Thymus (tissue), 11 donors: ENCODE measurements around the gene SORL1. TPM values are rescaled to one million over a fixed set of nuclear protein-coding genes. Genes with fewer than 3 reads are reported as not detected.

Experiments used
- DNase-seq, 9 donors: peaks; one replicate each; pipeline ENCODE4 v3.0.0-alpha.2; 2013; ENCODE audit warnings: low spot score in 9 of 9, low read depth in 6 of 9, missing footprints in 1 of 9
- H3K27ac ChIP-seq, 2 donors: one replicate each; pipeline ENCODE4 v1.5.1; 2013; ENCODE audit warnings: control low read depth in 1 of 2, low read depth in 1 of 2, low read length in 1 of 2, mild to moderate bottlenecking in 1 of 2, moderate library complexity in 1 of 2
- H3K27me3 ChIP-seq, 2 donors: one replicate each; pipeline ENCODE4 v1.5.1; 2013; ENCODE audit warnings: low read length in 1 of 2; ENCODE audit not compliant: control insufficient read depth in 2 of 2, insufficient read depth in 1 of 2
- H3K36me3 ChIP-seq, 2 donors: one replicate each; pipeline ENCODE4 v1.5.1; 2013; ENCODE audit warnings: low read length in 1 of 2, mild to moderate bottlenecking in 1 of 2, moderate library complexity in 1 of 2; ENCODE audit not compliant: control insufficient read depth in 2 of 2, insufficient read depth in 2 of 2
- H3K4me1 ChIP-seq, 2 donors: one replicate each; pipeline ENCODE4 v1.5.1; 2013; ENCODE audit warnings: low read length in 2 of 2; ENCODE audit not compliant: control insufficient read depth in 2 of 2, insufficient read depth in 2 of 2
- H3K4me3 ChIP-seq, 2 donors: one replicate each; pipeline ENCODE4 v1.5.1; 2013; ENCODE audit warnings: low read length in 2 of 2, control low read depth in 1 of 2, mild to moderate bottlenecking in 1 of 2
- H3K9me3 ChIP-seq, 2 donors: one replicate each; pipeline ENCODE4 v1.5.1; 2013; ENCODE audit warnings: low read length in 1 of 2, mild to moderate bottlenecking in 1 of 2; ENCODE audit not compliant: control insufficient read depth in 2 of 2, insufficient read depth in 1 of 2
- WGBS: extraction: QIAGEN DNeasy Blood & Tissue Kit; methylation state at CpG from one replicate; pipeline ENCODE4 v1.1.7; 2013; 5-methylcytosine and 5-hydroxymethylcytosine counted together
- polyA plus RNA-seq: library from polyadenylated mRNA; stranded (reverse); fragments of 200-250 nt; gene quantifications from one replicate; pipeline ENCODE4 v1.2.3, GENCODE V29; 2013
- total RNA-seq: library from RNA; stranded (reverse); fragments of 120-200 nt; gene quantifications from one replicate; pipeline ENCODE4 v1.2.4, GENCODE V29; 2013
- donor health status: healthy.

SORL1 gene
- total and polyA plus RNA-seq, 2 donors, result 7.4 to 23.8 TPM

DNA sequence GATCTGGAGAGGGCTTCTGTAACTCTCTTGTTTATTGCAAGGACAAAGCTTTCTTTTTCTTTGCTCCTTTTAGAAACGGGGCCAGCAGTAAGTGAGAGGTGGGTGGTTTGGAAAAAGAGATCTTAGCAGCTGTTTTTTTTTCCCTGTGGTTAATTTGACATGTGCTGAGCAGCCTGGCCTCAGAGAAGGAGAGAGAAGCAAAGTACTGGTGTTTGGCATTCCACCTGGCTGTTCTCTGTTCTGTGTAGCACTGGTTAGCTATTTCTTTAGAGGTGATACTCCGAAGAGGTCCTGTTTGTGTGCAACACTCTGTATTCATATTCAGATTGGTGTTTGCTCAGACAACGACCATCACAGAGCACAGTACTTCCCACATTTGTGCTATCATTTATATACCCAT lies 81.5 kb downstream of the SORL1 start:
- peaks cover 0 to 5% of the 10 kb centered on the region in 2 donors for H3K36me3 ChIP-seq
- H3K9me3 ChIP-seq, result peaks cover 0 to 6% of the 10 kb centered on the region in 2 donors
- 36% methylated on average over 3 of the region's 3 CpGs for WGBS
- peaks cover 19 to 49% of the 10 kb centered on the region in 2 donors for H3K4me1 ChIP-seq
- no peak overlapping the region for H3K4me3 ChIP-seq
- H3K27me3 ChIP-seq, result no peaks in the 10 kb centered on the region
- H3K27ac ChIP-seq, result peak overlapping the region; percentile 25 to 93
- DNase-seq, result peak in 3 of 9 donors; percentile 46 to 68 (median 48)

GRCh38 chr11:121534131-121535093 lies 82.3 kb downstream of the SORL1 start:
- 87% methylated on average over 12 of the region's 12 CpGs for WGBS
- DNase-seq, result peak in 2 of 9 donors; percentile 49 to 66
- peaks cover 19 to 55% of the 10 kb centered on the region in 2 donors for H3K4me1 ChIP-seq
- H3K27ac ChIP-seq, result peak overlapping the region; percentile 20 to 93
- peaks cover 0 to 3% of the 10 kb centered on the region in 2 donors for H3K9me3 ChIP-seq
- peaks cover 0 to 2% of the 10 kb centered on the region in 2 donors for H3K36me3 ChIP-seq
- no peak overlapping the region for H3K4me3 ChIP-seq
- H3K27me3 ChIP-seq, result no peaks in the 10 kb centered on the region

- Histone ChIP-seq H3K4me1 (peaks cover 19 to 55% of the 10 kb centered on the region in 2 donors), H3K27ac (peak overlapping the region in 1 of 2 donors; percentile 93), H3K4me3 (no peak overlapping the region), H3K36me3 (no peaks in the 10 kb centered on the region), H3K27me3 (no peaks in the 10 kb centered on the region), H3K9me3 (peaks cover 0 to 2% of the 10 kb centered on the region in 2 donors)
- WGBS, result 78% methylated on average over 6 of the region's 6 CpGs
- peak in 1 of 9 donors; percentile 34 for DNase-seq
These were observed 83.1 kb downstream of the SORL1 start for GRCh38 chr11:121535129-121535796.

DNA sequence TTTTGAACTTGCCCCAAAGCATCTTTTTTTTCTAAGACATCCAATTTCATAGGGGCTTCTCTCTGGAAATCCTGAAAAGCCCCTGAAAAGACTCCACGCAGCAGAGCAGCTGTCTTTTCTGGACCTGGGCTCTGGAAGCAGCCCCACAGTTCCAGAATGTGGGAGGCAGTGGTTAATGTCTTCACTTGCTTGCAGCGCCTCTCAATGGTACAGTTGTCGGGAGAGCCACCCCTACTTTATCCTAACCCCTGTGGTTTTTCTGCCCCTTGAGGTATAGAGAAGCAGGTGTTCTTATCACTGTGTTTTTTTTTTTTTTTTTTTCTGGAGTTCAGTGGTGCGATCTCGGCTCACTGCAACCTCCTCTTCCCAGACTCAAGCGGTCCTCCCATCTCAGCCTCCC lies 84.0 kb downstream of the SORL1 start:
- H3K27me3 ChIP-seq, result no peaks in the 10 kb centered on the region
- H3K36me3 ChIP-seq, result peaks cover 0 to 8% of the 10 kb centered on the region in 2 donors
- 56% methylated on average over 6 of the region's 6 CpGs for WGBS
- DNase-seq, result peak in 2 of 9 donors; percentile 42 to 62
- no peaks in the 10 kb centered on the region for H3K9me3 ChIP-seq
- no peak overlapping the region for H3K4me3 ChIP-seq
- H3K4me1 ChIP-seq, result peaks cover 19 to 55% of the 10 kb centered on the region in 2 donors
- peak overlapping the region in 1 of 2 donors; percentile 93 for H3K27ac ChIP-seq

GRCh38 chr11:121538054-121538453 lies 85.9 kb downstream of the SORL1 start:
- Histone ChIP-seq H3K27me3 (no peaks in the 10 kb centered on the region), H3K4me3 (no peak overlapping the region), H3K9me3 (no peaks in the 10 kb centered on the region), H3K4me1 (peaks cover 18 to 54% of the 10 kb centered on the region in 2 donors), H3K27ac (no peak overlapping the region), H3K36me3 (peaks cover 0 to 9% of the 10 kb centered on the region in 2 donors)
- DNase-seq, result no peak
- 96% methylated on average over 1 of the region's 1 CpG for WGBS

DNA sequence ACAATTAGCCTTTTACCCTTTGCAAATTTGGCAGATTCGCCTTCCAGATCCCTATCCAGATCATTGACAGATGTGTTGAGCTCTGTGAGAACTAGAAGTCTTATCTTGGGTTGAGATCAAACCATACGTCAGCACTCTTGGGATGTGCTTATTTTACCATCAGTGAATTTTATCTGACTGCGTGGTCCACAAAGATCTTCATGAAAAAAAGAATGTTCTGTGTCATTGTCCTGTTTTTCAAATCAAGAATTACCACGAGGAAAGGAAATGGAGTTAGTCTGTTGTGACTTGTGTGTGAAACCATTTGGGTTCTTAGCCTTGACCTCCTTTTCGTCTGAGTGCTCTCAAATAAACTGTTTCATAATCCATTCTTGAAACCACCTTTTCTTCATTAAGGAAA lies 86.9 kb downstream of the SORL1 start:
- peak in 2 of 9 donors; percentile 27 to 45 for DNase-seq
- Histone ChIP-seq H3K27me3 (no peaks in the 10 kb centered on the region), H3K4me3 (no peak overlapping the region), H3K4me1 (peaks cover 11 to 44% of the 10 kb centered on the region in 2 donors), H3K9me3 (no peaks in the 10 kb centered on the region), H3K27ac (no peak overlapping the region), H3K36me3 (peaks cover 3 to 14% of the 10 kb centered on the region in 2 donors)
- WGBS, result 56% methylated on average over 5 of the region's 5 CpGs

DNA sequence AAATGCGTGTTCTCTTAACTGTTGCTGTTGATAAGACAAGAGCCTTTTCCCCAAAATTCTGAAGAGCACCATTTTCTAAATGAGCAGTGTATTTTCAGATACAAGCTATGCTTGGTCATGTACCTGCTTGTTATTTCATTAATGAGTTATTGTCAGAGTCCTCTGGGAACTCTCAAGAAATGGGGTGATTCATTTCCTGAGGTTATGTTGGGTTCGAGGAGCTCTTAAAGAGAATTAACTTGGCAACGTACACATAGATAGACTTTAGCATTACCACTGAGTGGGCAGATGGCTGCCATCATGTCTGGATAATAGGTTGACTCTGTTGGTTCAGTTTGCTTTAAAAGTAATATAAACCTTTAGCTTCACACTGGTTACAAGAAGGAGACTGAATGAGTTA lies 88.5 kb downstream of the SORL1 start:
- Histone ChIP-seq H3K36me3 (peaks cover 9 to 17% of the 10 kb centered on the region in 2 donors), H3K9me3 (no peaks in the 10 kb centered on the region), H3K4me1 (peaks cover 18 to 40% of the 10 kb centered on the region in 2 donors), H3K27me3 (no peaks in the 10 kb centered on the region), H3K4me3 (no peak overlapping the region), H3K27ac (no peak overlapping the region)
- DNase-seq, result no peak
- 99% methylated on average over 3 of the region's 3 CpGs for WGBS

DNA sequence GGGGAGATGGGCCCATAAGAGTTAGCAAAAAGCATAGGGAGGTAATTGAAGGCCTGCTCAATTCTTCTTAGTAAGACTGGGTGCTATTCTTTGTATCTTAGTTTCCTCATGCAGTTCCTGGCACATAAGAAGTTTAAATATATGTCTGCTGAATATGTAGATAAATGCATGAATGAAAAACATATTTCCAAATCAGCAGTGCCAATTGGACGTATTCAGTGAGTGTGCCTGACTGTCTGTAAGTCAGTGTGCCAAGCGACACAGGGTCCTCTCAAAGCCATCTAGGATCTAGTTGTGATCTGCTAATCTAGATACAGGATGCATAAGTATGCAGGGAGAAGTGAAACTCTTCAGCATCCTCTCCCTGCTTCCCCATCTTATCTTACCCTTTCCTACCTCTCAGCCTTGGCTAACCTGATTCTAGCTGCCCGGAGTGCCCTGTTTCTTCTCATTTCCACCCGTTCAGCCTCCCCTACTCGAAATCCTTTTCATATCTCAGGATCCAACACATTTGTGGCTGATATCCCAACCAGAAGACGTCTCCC lies 91.8 kb downstream of the SORL1 start:
- H3K4me1 ChIP-seq, result peaks cover 10 to 26% of the 10 kb centered on the region in 2 donors
- H3K9me3 ChIP-seq, result no peaks in the 10 kb centered on the region
- H3K27me3 ChIP-seq, result no peaks in the 10 kb centered on the region
- no peak overlapping the region for H3K4me3 ChIP-seq
- no peak overlapping the region for H3K27ac ChIP-seq
- 96% methylated on average over 6 of the region's 6 CpGs for WGBS
- peaks cover 13 to 34% of the 10 kb centered on the region in 2 donors for H3K36me3 ChIP-seq
- DNase-seq, result no peak
